ENCODE data around the gene SCN1A.

- TF ChIP-seq EZH2 (IDR thresholded peaks at IDR 0.05; ENCODE audit: insufficient read depth, poor library complexity, severe bottlenecking) (no peak), EZH2phosphoT487 (IDR thresholded peaks at IDR 0.05; ENCODE audit: insufficient read depth, low read depth) (no peak)
These were observed 30.7 kb upstream of the SCN1A start for GRCh38 chr2:166158546-166158945.
